ENCODE data around the gene DSCAML1. TPM values are rescaled to one million over a fixed set of nuclear protein-coding genes. Genes with fewer than 3 reads are reported as not detected.

Gene DSCAML1
- total RNA-seq, 1 experiment from 2014 or later: 5.4 TPM

Other genes with a start within 250 kb of the DSCAML1 start
- 427 and 456 TPM in 2 replicates for gene FXYD2, start 27.5 kb upstream of the DSCAML1 start, total RNA-seq (2014; rRNA removed; shearing (Covaris generic); ENCODE audit: low replicate concordance)
- not detected in 2 replicates for gene FXYD6, start 79.4 kb upstream of the DSCAML1 start, total RNA-seq (2014; rRNA removed; shearing (Covaris generic); ENCODE audit: low replicate concordance)
- gene TMPRSS13, start 132.2 kb upstream of the DSCAML1 start, total RNA-seq (2014; rRNA removed; shearing (Covaris generic); ENCODE audit: low replicate concordance): not detected in 2 replicates
- gene IL10RA, start 189.2 kb upstream of the DSCAML1 start, total RNA-seq (2014; rRNA removed; shearing (Covaris generic); ENCODE audit: low replicate concordance): not detected in 2 replicates